Left renal cortex interstitium (tissue), 4 donors: ENCODE data around the gene RGS2. TPM values are rescaled to one million over a fixed set of nuclear protein-coding genes. Genes with fewer than 3 reads are reported as not detected.
A peak's percentile ranks its signal among the peaks of the same experiment; 100 is the strongest.

Experiments
- DNase-seq, 4 donors: peaks; one replicate each; pipeline ENCODE4 v3.0.0-alpha.2; 2013; ENCODE audit warnings: low read depth in 4 of 4, low spot score in 2 of 4, missing footprints in 1 of 4
- polyA plus RNA-seq, 4 donors: library from polyadenylated mRNA; unstranded; fragments of 120-200 nt; gene quantifications; one replicate each; pipeline ENCODE4 v1.2.1, GENCODE V29; 2013; ENCODE audit not compliant: insufficient read length in 4 of 4

RGS2 gene
- polyA plus RNA-seq, 4 donors: 25.5 to 44.7 (median 37.2) TPM

GRCh38 chr1:192794768-192795035 is 14.1 kb upstream of the RGS2 start:
- DNase-seq: no peak

- DNase-seq: no peak
These were observed 12.8 kb upstream of the RGS2 start for GRCh38 chr1:192795916-192796618.

GRCh38 chr1:192797143-192797542 is 11.7 kb upstream of the RGS2 start:
- DNase-seq: no peak

GRCh38 chr1:192797891-192798290 is 10.9 kb upstream of the RGS2 start:
- DNase-seq: no peak

GRCh38 chr1:192801451-192801850 is 7.4 kb upstream of the RGS2 start:
- DNase-seq: no peak

DNA sequence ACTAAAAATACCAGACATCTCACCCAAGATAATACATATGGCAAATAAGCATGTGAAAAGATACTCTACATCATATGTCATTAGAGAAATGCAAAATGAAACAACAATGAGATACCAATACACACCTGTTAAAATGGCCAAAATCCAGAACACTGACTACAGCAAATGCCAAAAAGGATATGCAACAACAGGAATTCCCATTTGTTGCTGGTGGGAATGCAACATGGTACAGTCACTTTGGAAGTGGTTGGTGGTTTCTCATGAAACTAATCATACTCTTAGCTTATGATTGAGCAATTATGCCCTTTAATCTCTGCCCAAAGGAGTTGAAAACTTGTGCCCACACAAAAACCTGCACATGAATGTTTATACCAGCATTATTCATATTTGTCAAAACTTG is 6.4 kb upstream of the RGS2 start:
- DNase-seq: no peak

DNA sequence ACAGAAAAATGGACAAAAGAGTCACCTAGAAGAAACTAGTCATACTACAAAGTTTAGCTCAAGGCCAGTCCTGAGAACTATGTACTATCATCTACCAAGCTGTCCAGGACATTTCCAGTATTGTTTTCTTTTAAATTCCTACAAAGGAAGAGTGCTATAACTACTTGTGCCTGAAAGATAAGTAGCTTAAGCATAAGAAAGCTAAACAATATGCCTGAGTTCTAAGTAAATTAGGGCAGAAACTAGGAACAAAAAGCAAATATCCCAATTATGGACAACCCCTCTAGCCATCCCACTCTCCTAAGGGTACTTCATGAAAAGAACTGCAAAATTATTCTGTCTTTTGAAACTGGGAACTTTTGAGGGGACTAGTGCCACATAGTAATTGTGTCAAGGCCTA is 5.3 kb upstream of the RGS2 start:
- DNase-seq: no peak

GRCh38 chr1:192805832-192806323 is 3.0 kb upstream of the RGS2 start:
- peak in 1 of 4 donors; percentile 8 for DNase-seq

GRCh38 chr1:192807211-192808162 is 1.4 kb upstream of the RGS2 start:
- no peak for DNase-seq

GRCh38 chr1:192808163-192808517 is 699 bp upstream of the RGS2 start:
- DNase-seq: peak in 2 of 4 donors; percentile 26 to 45

DNA sequence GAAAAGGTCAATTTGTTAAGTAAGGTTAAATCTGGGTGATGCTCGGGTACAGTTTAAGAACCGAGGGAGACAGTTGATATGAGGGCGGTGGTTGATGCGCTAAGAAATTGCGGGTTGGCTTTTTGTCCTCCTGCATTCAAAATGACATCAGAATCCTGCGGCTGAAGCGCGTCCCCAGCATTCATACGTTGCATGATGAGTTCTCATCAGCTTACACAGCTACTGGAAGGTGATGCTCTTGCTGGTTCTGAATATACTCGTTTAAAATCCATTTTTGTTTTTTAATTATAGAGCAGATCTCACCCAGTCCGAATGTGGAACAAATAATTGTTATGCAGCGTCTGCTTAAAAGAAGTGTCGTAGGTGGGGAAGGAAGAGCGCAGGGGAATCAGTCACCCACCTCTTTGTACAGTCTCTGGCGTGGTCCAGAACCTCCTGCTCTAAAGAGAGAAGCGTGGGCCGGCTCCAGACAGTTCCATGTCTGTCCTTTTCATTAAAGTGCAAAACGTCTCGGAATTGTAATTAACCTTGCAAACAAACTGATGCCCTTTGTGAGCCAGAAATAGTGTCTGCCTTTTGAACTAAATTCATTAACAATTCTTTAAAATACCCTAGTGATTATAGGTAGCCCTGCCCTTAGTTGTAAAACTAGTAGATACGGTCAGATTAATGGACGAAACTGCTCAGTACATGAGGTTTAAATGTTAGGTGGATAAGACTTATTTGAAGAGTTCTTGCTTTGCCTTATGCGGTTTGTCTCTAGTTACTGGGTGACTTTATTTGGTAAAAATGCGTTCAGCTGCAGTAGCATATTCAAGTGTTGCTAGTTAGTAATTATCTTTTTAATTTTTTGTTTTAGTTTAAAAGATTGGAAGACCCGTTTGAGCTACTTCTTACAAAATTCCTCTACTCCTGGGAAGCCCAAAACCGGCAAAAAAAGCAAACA is 741 bp downstream of the RGS2 start:
- DNase-seq: peak in 2 of 4 donors; percentile 51 to 88

- DNase-seq: no peak
These were observed 1.5 kb downstream of the RGS2 start for GRCh38 chr1:192810253-192810880.

GRCh38 chr1:192811006-192811405 is 2.2 kb downstream of the RGS2 start:
- no peak for DNase-seq

- DNase-seq: no peak
These were observed 2.9 kb downstream of the RGS2 start for GRCh38 chr1:192811594-192812239.

- DNase-seq: no peak
These were observed 3.8 kb downstream of the RGS2 start for GRCh38 chr1:192812420-192813209.

GRCh38 chr1:192814805-192815204 is 6.0 kb downstream of the RGS2 start:
- no peak for DNase-seq

DNA sequence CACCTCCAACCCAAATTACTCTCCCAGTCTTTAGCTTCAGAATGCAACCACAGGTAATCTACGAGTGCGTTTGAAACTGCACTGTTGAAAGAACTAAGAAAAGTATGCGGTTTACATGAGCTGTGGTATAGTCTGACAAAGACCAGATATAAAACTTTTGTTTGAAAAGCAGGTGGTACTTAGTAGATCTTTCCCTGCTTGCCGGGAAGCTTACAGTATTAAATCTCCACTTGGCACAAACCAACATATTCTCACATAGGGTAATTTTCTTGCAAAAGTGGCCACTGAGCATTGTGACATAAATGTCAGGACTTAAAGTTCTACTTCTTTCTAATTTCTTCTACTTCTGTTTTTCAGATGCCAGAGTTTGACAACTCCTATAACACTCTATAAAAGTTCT is 8.4 kb downstream of the RGS2 start:
- no peak for DNase-seq

DNA sequence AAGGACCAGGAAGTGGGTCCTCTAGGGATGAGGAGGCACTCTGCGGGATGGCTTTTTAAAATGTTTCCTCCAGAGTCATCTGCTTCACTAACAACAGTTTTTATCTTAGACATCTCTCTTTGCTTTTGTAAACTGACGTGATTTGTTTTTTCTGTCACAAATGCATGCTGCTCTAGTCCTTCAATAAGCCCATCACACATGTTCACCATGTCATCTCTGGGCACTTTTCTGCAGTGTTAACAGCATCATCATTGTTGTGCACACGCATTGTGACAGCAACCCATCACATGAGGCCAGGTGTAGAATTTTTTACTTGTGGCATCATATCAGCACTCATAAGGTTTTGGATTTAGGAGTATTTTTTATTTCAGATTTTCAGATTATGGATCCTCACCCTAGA is 12.5 kb downstream of the RGS2 start:
- DNase-seq: no peak

DNA sequence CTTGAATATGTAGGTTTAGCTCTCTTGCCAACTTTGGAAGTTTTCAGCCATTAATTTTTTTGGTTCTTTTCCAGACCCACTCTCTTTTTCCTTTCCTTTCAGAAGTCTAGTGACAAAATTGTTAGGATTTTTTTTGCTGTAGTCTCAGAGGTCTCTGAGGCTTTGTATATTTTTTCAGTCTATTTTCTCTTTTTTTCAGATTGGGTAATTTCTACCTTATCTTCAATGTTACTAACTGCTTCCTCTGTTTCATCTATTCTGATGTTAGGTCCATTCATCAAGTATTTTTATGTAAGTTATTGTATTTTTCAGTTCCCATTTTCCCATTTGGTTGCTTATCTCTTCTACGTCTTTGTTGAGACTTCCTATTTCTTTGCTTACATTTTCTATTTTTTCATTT is 15.7 kb downstream of the RGS2 start:
- DNase-seq: no peak
